Measurements from ENCODE around the gene PLBD1.

The PLBD1 gene, protein sequence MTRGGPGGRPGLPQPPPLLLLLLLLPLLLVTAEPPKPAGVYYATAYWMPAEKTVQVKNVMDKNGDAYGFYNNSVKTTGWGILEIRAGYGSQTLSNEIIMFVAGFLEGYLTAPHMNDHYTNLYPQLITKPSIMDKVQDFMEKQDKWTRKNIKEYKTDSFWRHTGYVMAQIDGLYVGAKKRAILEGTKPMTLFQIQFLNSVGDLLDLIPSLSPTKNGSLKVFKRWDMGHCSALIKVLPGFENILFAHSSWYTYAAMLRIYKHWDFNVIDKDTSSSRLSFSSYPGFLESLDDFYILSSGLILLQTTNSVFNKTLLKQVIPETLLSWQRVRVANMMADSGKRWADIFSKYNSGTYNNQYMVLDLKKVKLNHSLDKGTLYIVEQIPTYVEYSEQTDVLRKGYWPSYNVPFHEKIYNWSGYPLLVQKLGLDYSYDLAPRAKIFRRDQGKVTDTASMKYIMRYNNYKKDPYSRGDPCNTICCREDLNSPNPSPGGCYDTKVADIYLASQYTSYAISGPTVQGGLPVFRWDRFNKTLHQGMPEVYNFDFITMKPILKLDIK

DNA sequence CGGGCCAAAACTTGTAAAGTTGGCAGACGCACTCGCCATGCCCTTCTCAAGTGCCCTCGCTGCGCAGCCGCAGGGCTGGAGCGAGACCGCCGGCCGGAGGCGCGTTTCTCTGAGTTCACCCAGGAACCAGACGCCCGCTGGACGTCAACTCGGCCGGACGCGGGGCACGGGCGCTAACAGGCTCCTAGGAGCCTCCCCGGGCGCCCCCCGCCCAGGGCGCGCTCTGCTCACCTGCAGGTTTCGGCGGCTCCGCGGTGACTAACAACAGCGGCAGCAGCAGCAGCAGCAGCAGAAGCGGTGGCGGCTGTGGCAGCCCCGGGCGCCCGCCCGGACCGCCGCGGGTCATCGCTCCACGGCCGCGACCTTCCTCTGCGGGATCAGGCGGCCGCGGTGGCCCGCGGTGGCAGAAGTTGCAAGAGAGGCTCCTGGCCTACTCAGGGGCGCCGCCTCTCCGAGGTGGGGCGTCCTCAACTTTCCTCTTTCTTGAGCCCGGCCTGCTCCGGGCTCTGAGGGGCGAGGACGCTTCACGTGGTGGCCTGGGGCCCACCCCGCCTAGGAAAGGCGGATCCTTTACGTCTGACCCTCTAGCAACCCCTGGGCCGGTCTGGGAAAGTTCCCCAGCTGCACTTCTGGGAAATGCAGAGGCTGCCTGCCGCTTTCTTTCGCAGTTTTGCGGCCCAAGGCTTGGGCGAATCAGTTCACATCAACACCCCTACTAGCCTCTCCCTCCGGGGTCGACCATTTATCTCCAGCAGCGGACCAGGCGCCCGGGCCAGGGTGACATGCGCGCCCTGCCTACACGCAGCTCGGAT lies at the start of gene PLBD1:
PLBD1 (minus strand) TSS at position 533 of the 812 bp plus-strand sequence; CDS start at position 346, 187 bp downstream.
- DNase-seq = no peak

DNA sequence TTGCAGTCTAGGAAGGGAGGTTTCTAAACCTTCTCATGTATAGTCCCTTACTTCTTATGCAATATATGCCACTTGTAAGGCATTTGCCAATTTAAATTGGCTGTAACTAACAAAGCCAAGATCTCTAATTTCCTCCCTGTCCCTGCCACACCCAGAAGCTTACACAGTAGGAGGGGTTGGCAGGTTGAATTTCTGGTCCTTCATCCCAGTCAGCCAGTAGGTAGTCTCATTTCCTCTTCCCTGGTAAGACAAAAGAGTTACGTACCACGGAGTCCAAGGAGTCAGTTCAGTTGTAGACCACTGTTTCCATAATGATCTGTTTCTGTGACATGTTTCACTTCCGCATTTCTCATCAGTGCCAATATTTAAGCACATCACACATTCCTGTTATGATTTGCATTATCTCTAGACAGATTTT lies 47.0 kb upstream of the PLBD1 start:
- no peak for DNase-seq

DNA sequence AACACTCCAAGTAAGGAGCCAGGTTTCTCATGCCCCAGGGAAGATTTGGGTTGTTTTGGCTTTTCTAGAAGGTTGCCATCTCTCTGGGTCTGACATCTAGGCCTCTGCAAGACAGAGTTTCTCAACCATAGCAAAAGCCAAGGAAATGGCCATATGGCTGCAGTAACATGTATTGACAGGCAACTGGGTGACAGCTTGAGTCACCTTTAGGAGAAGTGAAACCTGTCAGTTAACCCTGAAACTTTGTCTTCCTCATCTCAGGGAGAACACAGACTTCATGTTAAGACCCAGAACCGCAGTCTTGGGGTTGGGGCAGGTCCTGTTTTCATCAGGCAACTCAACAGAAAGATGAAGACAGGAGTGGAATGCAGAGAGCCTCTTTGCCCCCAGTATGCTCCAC lies 46.0 kb upstream of the PLBD1 start:
- no peak for DNase-seq

DNA sequence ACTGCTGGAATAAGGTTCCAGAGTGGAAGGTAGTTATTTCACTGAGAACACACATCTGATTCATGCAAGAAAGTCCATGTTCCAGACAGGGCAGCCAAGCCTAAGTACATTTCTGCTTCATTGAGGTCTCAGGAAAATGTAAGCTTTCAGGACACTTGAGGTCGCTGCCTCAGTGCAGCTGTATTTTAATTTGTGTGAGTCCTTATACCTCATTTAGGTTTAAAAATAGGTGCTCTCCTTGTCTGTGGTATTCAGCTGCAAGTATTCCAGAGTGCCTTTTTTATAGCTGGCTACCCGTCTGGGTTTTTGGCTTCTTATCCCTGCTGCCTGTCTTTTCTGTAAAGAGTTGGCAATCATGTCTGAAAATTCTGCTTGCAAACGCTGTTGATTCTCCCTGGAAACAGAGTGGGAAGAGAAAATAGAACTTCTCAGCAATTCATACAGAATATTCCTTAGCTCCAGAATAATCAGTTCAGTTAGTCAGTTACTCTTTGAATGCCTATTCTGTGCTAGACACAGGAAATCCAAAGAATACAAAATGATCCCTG lies 45.3 kb upstream of the PLBD1 start:
- no peak for DNase-seq

DNA sequence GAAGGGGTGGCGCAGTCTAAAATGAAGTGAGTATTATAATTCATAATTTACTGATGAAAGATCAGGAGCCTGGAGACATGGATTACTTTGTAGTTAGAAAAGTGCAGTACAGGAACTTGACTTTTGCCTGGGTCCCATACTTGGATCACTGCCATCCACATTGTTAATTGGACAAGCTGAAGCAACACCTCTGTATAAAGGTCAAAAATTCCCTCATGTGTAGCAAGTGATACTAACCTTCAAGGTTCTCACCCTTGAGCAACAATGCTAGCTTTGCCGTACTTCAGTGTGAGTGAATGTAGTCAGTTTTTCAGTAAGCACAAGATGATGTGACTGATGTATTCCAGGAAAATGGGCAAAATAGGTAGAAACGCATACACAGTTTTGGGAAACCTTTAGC lies 44.6 kb upstream of the PLBD1 start:
- DNase-seq = no peak

DNA sequence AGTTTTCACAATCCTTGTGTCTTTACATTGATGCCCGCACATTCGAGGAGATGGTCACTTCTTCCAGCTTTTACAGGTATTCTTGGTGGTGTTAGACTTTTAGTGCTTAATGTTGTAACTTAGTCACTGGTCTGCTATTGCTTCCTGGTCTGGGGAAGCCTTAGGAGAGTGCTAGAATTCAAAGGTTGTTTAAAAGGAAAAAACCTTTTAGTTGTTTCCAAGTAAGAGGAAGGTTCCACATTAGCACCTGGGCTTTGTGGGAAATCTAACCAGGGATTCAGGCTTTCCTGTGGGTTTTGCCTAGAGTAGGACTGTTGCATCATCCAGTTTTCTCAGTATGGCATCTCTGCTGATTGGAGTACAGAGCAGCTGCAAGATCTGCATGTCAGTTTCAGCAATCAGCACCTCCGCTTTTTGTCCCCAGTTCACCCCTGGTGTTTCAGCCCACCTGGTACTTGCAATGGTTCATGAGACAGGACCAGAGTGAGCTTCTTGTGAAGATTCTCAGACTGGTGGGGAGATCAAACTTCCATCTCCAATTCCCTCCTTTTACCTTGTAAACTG lies 44.0 kb upstream of the PLBD1 start:
- DNase-seq = no peak

DNA sequence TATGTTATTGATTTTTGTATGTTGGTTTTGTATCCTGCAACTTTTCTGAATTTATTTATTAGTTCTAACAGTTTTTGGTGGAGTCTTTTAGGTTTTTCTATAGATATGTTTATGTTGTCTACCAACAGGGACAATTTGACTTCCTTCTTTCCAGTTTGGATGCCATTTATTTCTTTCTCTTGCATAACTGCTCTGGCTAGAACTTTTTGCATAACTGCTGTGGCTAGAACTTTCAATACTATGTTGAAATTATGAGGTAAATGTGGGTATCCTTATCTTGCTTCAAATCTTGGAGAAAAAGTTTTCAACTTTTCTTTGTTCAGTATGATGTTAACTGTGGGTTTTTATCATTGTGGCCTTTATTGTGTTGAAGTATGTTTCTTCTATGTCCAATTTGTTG lies 39.9 kb upstream of the PLBD1 start:
- DNase-seq = no peak

DNA sequence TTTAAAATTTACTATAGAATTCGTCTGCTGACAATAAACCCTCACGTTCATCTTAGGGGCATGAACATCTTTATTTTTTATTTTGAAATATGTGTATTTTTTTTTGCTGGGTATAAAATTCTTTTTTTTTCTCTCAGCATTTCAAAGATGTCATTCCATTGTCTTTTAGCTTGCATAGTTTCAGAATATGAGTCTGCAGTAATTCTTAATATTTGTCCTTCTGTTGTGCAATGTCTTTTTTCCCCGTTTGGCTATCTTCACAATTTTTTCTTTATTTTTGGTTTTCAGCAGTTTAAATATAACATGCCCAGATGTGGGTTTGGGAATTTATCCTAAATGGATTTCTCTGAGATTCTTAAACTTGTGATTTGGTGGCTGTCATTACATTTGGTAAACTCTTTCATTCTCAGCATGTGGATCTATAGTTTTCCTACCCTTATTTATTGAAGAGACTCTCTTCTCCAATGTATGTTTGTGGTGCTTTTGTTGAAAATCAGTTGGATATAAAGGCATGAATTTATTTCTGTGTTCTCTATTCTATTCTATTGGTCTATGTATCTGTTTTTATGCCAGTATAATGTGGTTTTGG lies 37.8 kb upstream of the PLBD1 start:
- DNase-seq = no peak

DNA sequence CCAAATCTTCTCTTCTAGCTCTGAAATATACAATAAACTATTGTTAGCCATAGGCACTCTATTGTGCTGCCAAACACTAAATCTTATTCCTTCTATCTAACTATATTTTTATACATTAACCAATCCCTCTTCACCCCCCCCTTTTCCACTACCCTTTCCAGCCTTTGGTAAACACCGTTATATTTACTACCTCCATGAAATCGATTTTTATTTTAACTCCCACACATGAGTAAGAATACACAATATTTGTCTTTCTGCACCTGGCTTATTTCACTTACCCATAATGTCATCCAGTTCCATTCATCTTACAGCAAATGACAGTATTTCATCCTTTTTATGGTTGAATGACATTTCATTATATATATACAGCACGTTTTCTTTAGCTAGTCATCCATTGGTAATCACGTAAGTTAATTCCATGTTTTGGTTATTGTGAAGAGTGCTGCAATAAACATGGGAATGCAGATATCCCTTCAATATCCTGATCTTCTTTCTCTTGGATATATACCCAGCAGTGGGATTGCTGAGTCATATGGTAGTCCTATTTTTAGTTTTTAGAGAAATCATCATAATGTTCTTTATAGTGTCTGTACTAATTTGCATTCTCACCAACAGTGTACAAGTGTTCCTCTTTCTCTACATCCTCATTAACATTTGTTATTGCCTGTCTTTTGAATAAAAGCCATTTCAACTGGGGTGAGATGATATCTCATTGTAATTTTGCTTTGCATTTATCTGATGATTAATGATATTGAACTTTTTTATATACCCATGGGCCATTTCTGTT lies 34.2 kb upstream of the PLBD1 start:
- DNase-seq = no peak

DNA sequence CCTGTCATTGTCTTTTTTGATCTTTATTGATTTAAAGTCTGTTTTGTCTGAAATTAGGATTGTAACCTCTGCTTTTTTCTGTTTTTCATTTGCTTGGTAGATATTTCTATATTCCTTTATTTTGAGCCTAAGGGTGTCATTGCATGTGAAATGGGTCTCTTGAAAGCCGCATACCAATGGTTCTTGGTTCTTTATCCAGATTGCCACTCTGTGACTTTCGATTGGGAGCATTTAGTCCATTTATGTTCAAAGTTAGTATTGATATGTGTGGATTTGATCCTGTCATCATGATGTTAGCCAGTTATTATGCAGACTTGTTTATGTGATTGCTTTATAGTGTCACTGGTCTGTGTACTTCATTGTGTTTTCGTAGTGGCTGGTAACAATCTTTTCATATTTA lies 29.8 kb upstream of the PLBD1 start:
- no peak for DNase-seq

DNA sequence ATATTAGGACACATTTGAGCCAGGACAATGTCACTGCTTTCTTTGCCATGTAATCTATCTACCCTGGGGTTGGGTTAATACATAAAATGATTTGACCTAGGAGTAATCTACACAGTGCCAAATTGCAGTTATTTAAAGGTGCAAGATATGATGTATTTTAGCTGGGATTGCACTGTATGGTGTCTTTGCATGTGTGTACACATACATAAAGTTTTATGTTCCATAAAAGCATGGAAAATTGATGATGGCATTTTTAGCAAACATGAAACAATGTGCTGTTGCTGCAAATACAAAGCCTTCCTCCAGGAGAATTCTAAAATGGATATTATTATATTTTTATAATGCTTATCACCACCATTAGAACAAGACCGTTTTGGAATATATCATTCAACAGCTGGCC lies 24.0 kb upstream of the PLBD1 start:
- DNase-seq = no peak

DNA sequence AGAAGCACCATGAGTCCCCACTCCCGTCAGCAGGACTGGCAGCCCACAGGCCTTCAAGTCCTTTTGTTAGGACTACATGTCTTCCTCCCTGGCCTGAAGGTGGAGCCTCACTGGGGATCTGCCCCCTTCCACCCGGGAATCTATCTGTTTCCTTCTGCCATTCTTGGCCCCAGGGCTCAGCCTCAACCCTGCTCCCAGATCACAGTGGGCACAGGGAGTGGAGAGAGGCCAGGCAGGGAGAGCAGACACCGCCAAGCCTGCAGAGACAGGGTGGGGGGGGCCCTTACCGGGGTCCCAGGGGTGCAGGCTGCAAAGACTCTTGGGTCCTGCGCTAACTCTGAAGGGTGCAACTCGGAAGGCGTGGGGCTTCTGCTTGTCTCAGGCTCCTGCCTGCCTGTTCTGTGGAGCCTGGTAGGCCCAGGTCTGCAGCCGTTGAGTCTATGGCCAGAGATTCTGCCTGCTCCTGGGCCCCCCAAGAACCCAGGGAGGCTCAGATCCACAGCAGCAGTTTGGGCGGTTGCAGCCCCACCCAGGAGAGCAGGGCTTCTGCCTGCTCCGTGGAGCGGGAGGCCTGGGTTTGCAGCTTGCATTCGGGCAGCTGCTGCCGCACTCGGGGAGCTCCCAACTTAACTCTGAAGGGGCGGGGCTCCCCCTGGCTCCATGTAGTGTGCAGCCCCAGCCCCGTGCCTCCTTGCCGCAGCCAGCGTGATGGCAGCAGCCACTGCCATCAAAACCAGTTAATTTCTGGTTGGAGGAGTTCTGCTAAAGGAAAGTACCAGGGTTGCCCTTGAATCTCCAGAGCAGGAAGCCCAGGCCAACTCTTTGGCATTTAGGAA lies 21.7 kb upstream of the PLBD1 start:
- DNase-seq = no peak

DNA sequence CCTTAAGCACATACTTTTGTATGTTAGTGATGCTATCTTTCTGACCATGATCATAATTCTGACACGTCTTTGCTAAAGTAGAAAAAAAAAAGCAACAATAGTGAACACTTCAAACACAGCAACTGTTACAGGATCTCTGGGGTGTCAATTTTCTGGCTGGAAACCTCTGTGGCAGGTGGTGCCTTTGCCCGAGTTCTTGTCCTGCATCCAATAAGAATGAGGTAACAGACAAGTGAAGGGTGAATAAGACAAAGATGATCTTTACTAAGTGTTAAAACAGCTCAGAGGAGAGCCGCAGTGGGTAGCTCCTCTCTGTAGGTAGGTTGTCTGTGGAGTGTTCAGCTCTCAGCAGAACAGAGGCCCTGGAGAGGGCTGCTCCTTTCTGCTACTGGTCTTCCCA lies 20.9 kb upstream of the PLBD1 start:
- no peak for DNase-seq

DNA sequence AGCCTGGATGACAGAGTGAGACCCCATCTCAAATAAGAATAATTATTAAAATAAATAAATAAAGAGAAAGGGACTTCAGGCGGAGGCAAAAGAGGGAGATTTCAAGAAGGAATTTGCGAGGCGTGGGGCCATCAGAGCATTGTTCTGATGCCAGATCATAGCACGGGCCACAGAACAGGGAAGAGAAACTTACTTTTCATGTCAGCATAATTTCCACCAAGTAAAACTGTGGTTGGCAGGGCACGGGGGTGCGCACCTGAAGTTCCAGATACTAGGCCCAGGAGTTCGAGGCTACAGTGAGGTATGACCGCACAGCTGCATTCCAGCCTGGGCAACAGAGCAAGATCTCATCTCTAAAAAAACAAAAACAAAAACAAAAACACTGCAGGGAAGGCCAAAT lies 11.0 kb upstream of the PLBD1 start:
- DNase-seq = no peak

DNA sequence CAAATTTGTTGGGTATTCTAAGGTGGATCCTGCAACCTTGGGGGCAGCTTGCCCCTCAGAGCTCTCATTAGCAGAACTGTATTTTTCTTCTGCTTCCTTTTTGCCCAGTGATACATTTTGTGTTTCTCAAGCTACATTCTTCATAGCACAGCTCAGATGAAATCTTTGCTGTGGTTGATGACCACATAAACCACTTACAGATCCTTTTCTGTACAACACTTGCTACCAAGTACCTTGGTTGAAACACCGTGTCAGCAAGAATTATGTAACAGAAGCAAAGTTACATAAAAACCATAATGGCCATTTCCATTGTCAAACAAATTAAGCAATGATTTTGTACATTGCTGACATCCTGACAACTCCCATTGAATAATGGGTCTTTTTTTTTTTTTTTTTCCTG lies 9.7 kb upstream of the PLBD1 start:
- DNase-seq = no peak

DNA sequence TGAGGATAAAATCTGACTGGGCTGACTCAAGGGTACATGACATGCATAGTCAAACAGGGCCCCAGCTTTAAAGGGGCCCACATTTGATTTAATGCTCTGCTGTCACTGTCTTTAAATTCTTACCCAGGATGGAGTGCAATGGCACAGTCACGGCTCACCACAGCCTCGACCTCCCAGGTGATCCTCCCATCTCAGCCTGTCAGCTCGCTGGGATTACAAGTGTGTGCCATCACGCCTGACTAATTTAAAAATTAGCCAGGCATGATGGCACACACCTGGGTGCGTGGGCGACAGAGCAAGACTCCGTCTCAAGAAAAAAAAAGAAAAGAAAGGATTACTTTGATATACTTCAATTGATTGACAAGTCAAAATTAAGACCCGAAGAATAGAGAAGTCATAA lies 9.2 kb upstream of the PLBD1 start:
- DNase-seq = no peak

DNA sequence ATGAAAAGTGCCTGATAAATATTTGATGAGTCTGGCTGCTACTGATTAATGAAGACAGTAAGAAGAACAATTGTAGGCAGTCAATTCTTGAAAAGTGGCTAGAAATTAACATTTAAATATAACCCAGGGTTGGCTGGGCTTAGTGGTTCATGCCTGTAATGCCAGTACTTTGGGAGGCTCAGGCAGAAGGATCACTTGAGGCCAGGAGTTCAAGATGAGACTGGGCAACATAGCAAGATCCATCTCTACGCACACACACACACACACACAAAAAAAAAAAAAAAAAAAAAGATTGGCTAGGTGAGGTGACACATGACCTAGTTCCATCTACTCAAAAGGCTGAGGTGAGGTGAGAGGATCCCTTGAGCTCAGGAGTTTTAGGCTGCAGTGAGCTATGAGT lies 7.9 kb upstream of the PLBD1 start:
- no peak for DNase-seq

DNA sequence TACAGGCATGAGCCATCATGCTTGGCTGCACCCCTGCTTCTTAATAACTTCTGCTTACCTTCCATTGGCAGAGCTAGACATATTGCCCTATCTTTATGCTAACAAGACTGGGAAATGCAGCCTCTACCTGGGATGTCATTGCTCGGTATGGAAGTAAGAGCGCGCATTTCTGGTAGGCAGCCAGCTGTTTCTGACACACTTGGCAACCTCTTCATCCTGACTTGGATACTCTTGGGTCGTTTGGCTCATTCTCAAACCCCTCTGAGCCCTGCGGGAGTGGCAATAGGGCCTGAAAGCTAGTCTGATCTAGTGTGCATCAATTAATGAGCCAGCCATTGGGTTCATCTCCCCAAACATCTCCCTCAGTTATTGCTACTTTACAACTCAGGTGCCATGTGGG lies 5.4 kb upstream of the PLBD1 start:
- no peak for DNase-seq

DNA sequence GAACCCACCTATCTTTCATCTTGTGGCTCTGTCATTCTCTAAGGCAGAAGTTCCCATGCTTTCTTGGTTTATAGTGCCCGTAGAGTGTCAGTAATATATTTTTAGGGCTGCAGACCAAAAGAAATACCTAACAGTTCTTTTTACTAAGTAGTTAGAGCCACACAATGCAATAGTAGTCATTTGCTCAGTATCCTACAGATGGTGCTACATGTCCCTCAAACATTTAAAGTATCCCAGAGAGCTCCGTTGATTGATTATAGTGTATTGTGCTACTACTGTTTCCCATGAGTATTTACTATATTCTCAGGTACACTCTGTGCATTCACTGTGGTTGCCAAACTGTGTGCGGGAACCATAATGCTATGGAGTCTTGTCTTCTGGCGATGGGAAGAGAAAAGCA lies 4.7 kb upstream of the PLBD1 start:
- DNase-seq = no peak

DNA sequence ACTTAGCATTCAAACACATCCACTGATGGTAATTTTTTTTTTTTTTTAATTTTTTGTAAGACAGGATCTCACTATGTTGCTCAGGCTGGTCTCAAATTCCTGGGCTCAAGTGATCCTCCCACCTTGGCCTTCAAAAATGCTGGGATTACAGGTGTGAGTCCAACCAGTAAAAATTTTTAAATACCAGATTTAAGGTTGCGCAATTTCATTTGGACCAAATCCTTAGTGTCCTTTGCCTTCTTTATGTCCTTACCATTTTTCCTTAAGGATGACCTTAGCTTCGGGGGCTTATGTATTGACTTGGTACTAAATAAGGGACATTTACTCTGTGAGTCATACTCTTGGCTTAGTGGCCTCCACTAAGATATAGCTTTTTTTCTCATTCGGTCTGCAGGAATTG lies 4.1 kb upstream of the PLBD1 start:
- DNase-seq = no peak

DNA sequence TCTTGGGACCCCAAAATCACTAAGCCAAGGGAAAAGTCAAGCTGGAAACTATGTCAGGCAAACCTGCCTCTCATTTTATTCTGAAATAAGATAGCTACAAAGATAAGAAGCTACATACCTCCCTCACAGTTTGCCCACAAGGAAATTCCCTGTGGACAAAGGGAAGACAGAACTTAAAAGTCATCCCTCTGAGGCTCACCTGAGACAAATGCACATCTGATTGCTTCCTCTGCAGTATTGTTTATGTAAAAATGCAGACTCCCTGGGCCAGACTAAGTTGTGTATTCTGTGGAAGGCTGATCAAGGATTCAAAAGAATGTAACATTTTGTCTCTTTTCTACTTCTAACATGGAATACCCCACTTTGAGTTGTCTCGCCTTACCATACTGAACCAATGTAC lies 2.5 kb upstream of the PLBD1 start:
- no peak for DNase-seq

All from NCI-H1436 treated with DMSO at 0.1 percent for 48 hours (cell line).